GM21717 (cell line): ENCODE results near the gene MAB21L3.

Source experiments
- ATAC-seq: cut with Tn5 transposase; IDR thresholded peaks from one replicate; pipeline ENCODE4 v1.9.1; 2021; ENCODE audit warnings: mild to moderate bottlenecking, moderate library complexity; ENCODE audit not compliant: unreplicated experiment

Gene MAB21L3

GRCh38 chr1:116107371-116107770 lies 3.8 kb upstream of the MAB21L3 start:
- no peak for ATAC-seq

DNA sequence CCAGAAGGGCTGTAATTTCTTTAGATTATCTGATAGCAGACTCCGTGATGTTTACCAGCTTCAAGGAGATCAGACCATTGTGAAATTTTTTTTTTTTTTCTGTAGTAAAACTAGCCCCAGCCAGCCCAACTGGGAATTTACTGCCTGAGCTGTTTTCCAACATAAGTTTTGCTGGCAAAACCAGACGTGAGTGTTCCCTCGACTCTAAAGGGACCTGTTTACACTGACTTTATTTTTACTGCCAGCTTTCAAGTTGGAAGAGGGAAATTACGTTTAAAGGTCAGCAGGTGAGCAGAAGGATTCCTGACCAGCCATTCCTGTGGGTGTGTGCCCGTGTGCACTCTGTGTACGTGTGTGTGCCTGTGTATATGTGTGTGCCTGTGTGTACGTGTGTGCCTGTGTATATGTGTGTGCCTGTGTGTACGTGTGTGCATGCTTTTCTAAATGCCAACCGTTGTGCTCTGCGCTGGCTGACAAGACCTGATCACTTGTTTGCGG lies 374 bp downstream of the MAB21L3 start:
- no peak for ATAC-seq

DNA sequence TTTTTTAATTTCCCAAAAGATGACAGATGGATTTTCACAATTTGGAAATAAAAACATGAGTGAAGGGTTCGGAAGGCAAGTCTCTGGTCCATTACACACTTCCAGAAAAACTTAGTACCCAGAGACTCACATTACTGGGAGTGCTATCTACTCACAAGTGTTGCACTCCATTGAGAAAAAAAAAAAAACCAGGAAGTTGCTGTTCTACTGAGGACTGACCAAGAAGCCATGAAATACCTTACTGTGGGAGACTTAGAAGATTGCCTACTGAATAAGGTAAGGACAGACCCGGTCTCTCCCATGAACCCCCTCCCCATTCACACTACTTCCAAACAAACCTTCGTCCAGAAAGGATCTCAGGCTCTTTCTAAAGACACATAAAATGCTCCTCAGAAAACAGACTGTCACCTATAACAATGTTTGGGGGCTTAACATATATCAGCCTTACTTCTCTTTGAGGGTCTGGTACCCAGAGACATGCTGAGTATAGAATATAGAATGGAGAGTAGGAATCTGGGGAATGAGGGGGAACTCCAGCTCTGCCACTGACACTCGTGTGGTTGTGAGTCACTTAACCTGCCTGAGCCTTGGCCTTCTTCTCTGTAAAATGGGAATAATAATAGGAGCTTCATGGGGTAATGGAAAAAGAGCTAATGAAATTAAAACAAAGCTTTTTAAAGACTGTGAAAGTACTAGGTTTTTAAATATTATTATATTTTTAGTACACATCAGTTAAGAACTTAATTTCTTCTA lies 1.4 kb downstream of the MAB21L3 start:
- ATAC-seq: no peak

DNA sequence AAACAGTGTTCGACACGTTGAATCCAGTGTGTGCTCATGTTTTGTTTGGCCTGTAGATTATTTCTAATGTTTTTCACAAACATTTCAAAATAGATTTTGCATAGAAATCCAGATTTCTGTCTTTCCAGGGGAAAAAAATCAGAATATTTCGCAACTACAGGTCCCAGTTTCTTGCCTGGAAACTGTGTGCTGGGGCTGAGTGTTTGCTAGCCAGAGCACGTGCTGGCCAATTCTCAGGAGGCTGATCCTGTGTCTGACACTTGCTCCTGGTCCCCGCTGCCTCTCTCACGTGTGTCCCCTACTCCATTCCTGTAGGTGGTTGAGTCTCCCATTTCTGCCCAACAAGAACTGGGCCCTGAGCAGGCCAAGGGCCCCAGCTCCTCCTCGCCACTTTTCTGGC lies 2.4 kb downstream of the MAB21L3 start:
- ATAC-seq: no peak

- ATAC-seq: no peak
These were observed 4.6 kb downstream of the MAB21L3 start for GRCh38 chr1:116115476-116116439.

DNA sequence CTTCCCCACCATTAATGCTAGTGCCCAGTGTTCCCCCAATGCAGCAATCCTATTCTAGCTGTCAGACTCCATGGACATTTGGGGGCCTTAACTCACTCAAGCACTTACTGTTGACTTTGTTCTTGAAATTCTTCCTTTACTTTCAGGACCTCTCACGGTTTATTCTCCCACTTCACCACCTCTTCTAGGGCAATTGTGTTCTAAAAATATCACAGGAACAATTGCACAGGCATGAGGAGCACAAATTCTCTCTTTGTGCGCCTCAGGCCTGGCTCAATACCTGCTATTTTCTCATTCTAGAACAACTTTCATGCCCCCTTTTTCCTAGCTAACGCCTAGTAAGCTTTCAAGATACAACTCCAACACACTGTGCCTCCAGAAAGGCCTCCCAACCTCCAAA lies 7.3 kb downstream of the MAB21L3 start:
- ATAC-seq: no peak

GRCh38 chr1:116119876-116120275 lies 8.7 kb downstream of the MAB21L3 start:
- ATAC-seq: no peak

- ATAC-seq: no peak
These were observed 12.0 kb downstream of the MAB21L3 start for GRCh38 chr1:116122955-116123757.

GRCh38 chr1:116123837-116124533 lies 12.8 kb downstream of the MAB21L3 start:
- ATAC-seq: no peak

- no peak for ATAC-seq
These were observed 14.6 kb downstream of the MAB21L3 start for GRCh38 chr1:116125758-116126157.

GRCh38 chr1:116126281-116126680 lies 15.1 kb downstream of the MAB21L3 start:
- no peak for ATAC-seq

GRCh38 chr1:116127123-116127847 lies 16.1 kb downstream of the MAB21L3 start:
- ATAC-seq: no peak

DNA sequence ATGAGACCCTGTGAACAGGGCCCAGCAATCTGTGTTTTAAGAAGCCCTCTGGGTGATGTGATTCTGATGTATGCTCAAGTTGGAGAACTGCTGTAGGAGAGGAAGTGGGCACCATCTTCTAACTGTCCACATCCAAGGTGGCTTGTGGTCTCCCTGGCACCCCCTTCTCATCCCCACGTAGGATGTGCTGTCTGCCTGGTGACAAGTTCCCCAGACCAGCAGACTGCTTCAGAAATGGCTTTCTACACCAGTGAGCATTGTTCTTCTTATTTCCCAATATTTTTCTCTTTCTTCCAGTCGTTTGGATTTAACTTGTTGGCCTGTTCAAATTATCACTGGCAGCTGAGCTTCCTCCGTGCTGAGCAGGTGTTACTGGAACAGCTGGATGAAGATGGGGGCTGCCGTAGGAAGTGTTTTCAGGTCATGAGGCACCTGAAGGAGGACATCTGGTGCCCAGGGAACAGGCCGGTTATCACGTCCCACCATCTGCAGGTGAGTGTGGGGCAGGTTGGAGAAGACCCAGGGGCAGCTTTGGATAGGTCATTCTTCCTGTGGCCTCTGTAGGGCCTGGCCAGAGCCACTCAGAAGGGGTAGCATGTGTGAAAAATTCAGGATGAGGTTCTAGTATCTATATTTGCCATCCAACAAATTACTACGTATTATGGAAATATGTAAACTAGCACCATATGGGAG lies 16.8 kb downstream of the MAB21L3 start:
- ATAC-seq: no peak

DNA sequence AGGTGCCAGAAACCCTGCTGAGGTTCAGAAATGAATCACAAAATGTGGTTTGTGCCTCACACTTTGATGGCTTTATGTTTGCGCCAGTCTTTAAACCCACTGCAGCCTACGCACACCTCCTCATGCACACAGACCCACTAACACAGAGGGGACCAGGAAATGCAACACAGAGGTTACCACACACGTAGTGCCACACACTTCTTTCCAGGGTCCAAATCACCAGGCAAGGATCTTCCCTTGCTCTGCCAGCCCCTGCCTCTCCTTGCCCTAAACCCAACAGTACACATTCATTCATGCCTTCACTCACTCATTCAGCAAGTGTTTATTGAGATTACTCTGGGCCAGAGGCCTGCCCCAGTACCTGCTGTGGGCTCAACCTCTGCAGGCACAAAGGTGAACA lies 17.5 kb downstream of the MAB21L3 start:
- no peak for ATAC-seq

GRCh38 chr1:116129537-116129936 lies 18.3 kb downstream of the MAB21L3 start:
- no peak for ATAC-seq

GRCh38 chr1:116130356-116130755 lies 19.2 kb downstream of the MAB21L3 start:
- ATAC-seq: no peak

DNA sequence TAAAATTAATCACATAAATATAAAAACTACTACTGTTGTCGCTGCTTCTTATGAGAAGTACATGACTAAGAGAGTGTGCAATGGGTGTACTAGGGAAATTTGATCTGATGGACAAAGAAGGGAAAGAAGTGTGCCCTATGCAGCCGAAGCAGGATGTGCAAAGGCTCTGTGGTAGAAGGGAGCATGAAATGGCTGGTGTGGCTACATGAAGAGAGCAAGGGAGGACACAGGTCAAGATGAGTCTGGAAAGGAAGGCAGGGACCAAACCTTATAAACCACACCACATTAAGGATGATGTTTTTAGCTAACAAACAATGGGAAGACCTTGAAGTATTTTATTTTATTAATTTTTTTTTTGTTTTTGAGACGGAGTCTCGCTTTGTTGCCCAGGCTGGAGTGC lies 20.0 kb downstream of the MAB21L3 start:
- ATAC-seq: no peak

GRCh38 chr1:116131866-116132605 lies 20.8 kb downstream of the MAB21L3 start:
- no peak for ATAC-seq
